Transverse colon (tissue), 4 donors: Measurements from ENCODE around the gene CARM1. TPM values are rescaled to one million over a fixed set of nuclear protein-coding genes. Genes with fewer than 3 reads are reported as not detected.

Source experiments
- DNase-seq: peaks from one replicate; pipeline ENCODE4 v3.0.0-alpha.2; 2019
- H3K27ac ChIP-seq, 4 donors: fragments of 200-600 bp; sonication (generic); 2 replicates each; pipeline ENCODE4 v1.5.1; 2016 to 2018; ENCODE audit warnings: inconsistent platforms in 4 of 4
- H3K27me3 ChIP-seq: fragments of 200-600 bp; sonication (generic); 2 replicates; pipeline ENCODE4 v1.5.1; 2017; ENCODE audit warnings: inconsistent platforms
- H3K36me3 ChIP-seq, 4 donors: fragments of 200-600 bp; sonication (generic); 2 replicates each; pipeline ENCODE4 v1.5.1; 2017 to 2019; ENCODE audit warnings: inconsistent platforms in 4 of 4
- H3K4me1 ChIP-seq, 4 donors: fragments of 200-600 bp; sonication (generic); 2 replicates each; pipeline ENCODE4 v1.5.1; 2017 to 2020; ENCODE audit warnings: inconsistent platforms in 4 of 4
- H3K4me3 ChIP-seq, 4 donors: fragments of 200-600 bp; sonication (generic); 1 replicate in 1 of 4; 2 replicates in 3 of 4; pipeline versions ENCODE4 v1.5.1 to v1.6.1; 2017 to 2019; ENCODE audit warnings: inconsistent platforms in 4 of 4
- H3K9me3 ChIP-seq, 2 donors: fragments of 200-600 bp; sonication (generic); 2 replicates each; pipeline ENCODE4 v1.5.1; 2017 to 2019; ENCODE audit warnings: inconsistent platforms in 2 of 2
- CTCF ChIP-seq, 5 experiments: fragments of 200-600 bp in 3 of 5; fragments of 450-650 bp in 2 of 5; sonication (generic) in 3 of 5; IDR thresholded peaks; 1 replicate in 2 of 5; 2 replicates in 3 of 5; pipeline ENCODE4 v1.5.1; 2016 to 2017; ENCODE audit warnings: antibody characterized with exemption in 5 of 5, inconsistent platforms in 3 of 5, mild to moderate bottlenecking in 2 of 5, moderate library complexity in 1 of 5
- POLR2A ChIP-seq: fragments of 450-650 bp; IDR thresholded peaks from one replicate; pipeline ENCODE4 v1.6.1; 2016; ENCODE audit warnings: antibody characterized with exemption, mild to moderate bottlenecking, moderate library complexity
- POLR2AphosphoS5 ChIP-seq, 3 donors: sonication (generic); formaldehyde crosslinking; IDR thresholded peaks; one replicate each; pipeline ENCODE4 v1.6.1; 2016; ENCODE audit warnings: antibody characterized with exemption in 3 of 3
- WGBS, 2 donors: methylation state at CpG; one replicate each; pipeline ENCODE4 v1.1.5; 2018; ENCODE audit warnings: low coverage in 1 of 2; 5-methylcytosine and 5-hydroxymethylcytosine counted together
- in situ Hi-C, 4 donors: fragments of 200-750 bp; cut with MboI; loops; one replicate each; pipeline versions ENCODE4 v1.15.0 to v1.15.1; 2017; ENCODE audit warnings: low sequenced_read_pairs in 3 of 4, low pct_ligation_motif_present in 1 of 4, low pct_unique_long_range_greater_than_20kb in 1 of 4
- intact Hi-C: fragments of 100-400 bp; cut with DNase I; formaldehyde crosslinking; loops from one replicate; pipeline ENCODE4 v1.15.1; 2023; ENCODE audit warnings: low total_unique reads
- small RNA-seq, 4 donors: library from RNA; depleted of rRNA; stranded (forward); fragments of <200 nt; gene quantifications; one replicate each; pipeline ENCODE3, GENCODE V24; 2016
- total RNA-seq, 4 donors: library from RNA; depleted of rRNA; stranded (reverse); fragments of >200 nt; gene quantifications; one replicate each; pipeline ENCODE4 v1.1.0, GENCODE V29; 2016

Gene CARM1
- total RNA-seq, 4 donors from 2014 or later, result 24.9 to 47.6 (median 35.6) TPM

- WGBS, 2 donors, result 72 to 94% methylated on average over 2 to 8 of the region's 8 CpGs
- Histone ChIP-seq H3K27me3 (no peaks in the 10 kb centered on the region), H3K4me3 (no peak overlapping the region), H3K4me1 (peaks cover 4 to 32% (median 26%) of the 10 kb centered on the region in 4 donors), H3K9me3 (no peaks in the 10 kb centered on the region), H3K27ac (no peak overlapping the region), H3K36me3 (no peaks in the 10 kb centered on the region)
- DNase-seq, result no peak
- in situ Hi-C loops (no loop called here), intact Hi-C loops (no loop called here)
- TF ChIP-seq POLR2AphosphoS5 (IDR thresholded peaks at IDR 0.05) (no peak), POLR2A (no peak), CTCF (IDR thresholded peaks at IDR 0.05) (no peak)
Observed at GRCh38 chr19:10971107-10971726, 99.9 kb downstream of the CARM1 start.

Small RNAs within 50 kb of the gene (small RNA-seq; reads per million reads assigned to genes)
- 0.36 to 1.2 (median 0.56) reads per million in 4 donors for gene MIR6793

Other genes starting within 250 kb of the CARM1 start
- 100 to 1,000 TPM in 1 of 4 donors, 10 to 100 TPM in 3; 36.6 to 371 (median 81.4) TPM for gene SLC44A2, start 246.0 kb upstream of the CARM1 start, total RNA-seq
- 100 to 1,000 TPM in 3 of 4 donors, 10 to 100 TPM in 1; 73.6 to 242 (median 151) TPM for gene ILF3, start 217.2 kb upstream of the CARM1 start, total RNA-seq
- 100 to 1,000 TPM in 1 of 4 donors, 10 to 100 TPM in 3; 28.5 to 201 (median 39.9) TPM for gene QTRT1, start 170.1 kb upstream of the CARM1 start, total RNA-seq
- 1,000 to 10,000 TPM in 1 of 4 donors, 100 to 1,000 TPM in 3; 469 to 1,152 (median 585) TPM for gene DNM2, start 153.5 kb upstream of the CARM1 start, total RNA-seq
- 10 to 100 TPM in 3 of 4 donors, 1 to 10 TPM in 1; 2.8 to 40.4 (median 24.4) TPM for gene TMED1, start 35.3 kb upstream of the CARM1 start, total RNA-seq
- 1 to 10 TPM in 1 of 4 donors, under 1 TPM in 2, not detected in 1; 0.79 to 1.8 (median 0.96) TPM for gene C19orf38, start 23.1 kb upstream of the CARM1 start, total RNA-seq
- 100 to 1,000 TPM in 1 of 4 donors, 10 to 100 TPM in 3; 23.6 to 134 (median 58.4) TPM for gene YIPF2, start 57.1 kb downstream of the CARM1 start, total RNA-seq
- gene TIMM29, start 57.3 kb downstream of the CARM1 start, total RNA-seq, result 10 to 100 TPM; 40.0 to 45.3 (median 43.2) TPM
- gene SMARCA4, start 89.5 kb downstream of the CARM1 start, total RNA-seq, result 100 to 1,000 TPM in 3 of 4 donors, 10 to 100 TPM in 1; 81.9 to 460 (median 118) TPM
- 100 to 1,000 TPM in 2 of 4 donors, 10 to 100 TPM in 2; 26.4 to 275 (median 109) TPM for gene LDLR, start 217.9 kb downstream of the CARM1 start, total RNA-seq